Thyroid gland (tissue), 4 donors: Measurements from ENCODE around the gene IFITM10. TPM values are rescaled to one million over a fixed set of nuclear protein-coding genes. Genes with fewer than 3 reads are reported as not detected.

ENCODE experiments used
- DNase-seq, 2 donors: peaks; one replicate each; pipeline ENCODE4 v3.0.0-alpha.2; 2019
- H3K27ac ChIP-seq, 3 donors: fragments of 200-600 bp; sonication (generic); 1 replicate in 2 of 3; 2 replicates in 1 of 3; pipeline ENCODE4 v1.5.1; 2016 to 2019; ENCODE audit warnings: mild to moderate bottlenecking in 1 of 3, moderate library complexity in 1 of 3
- H3K27me3 ChIP-seq: fragments of 200-600 bp; sonication (generic); one replicate; pipeline ENCODE4 v1.5.1; 2019
- H3K36me3 ChIP-seq, 2 donors: fragments of 200-600 bp; sonication (generic); one replicate each; pipeline ENCODE4 v1.5.1; 2016 to 2019
- H3K4me1 ChIP-seq, 2 donors: fragments of 200-600 bp; sonication (generic); one replicate each; pipeline ENCODE4 v1.5.1; 2017 to 2019
- H3K4me3 ChIP-seq, 3 donors: fragments of 200-600 bp; sonication (generic); replicated peaks in 1 of 3; 1 replicate in 2 of 3; 2 replicates in 1 of 3; pipeline ENCODE4 v1.5.1; 2016; ENCODE audit warnings: mild to moderate bottlenecking in 1 of 3
- H3K9me3 ChIP-seq: fragments of 200-600 bp; sonication (generic); one replicate; pipeline ENCODE4 v1.5.1; 2017
- CTCF ChIP-seq, 6 experiments: fragments of 200-600 bp in 3 of 6; fragments of 450-650 bp in 3 of 6; sonication (generic) in 3 of 6; IDR thresholded peaks; one replicate each; pipeline ENCODE4 v1.5.1; 2016 to 2019; ENCODE audit warnings: antibody characterized with exemption in 6 of 6, mild to moderate bottlenecking in 2 of 6, inconsistent platforms in 1 of 6, moderate library complexity in 1 of 6
- POLR2A ChIP-seq, 2 donors: fragments of 450-650 bp; IDR thresholded peaks; one replicate each; pipeline ENCODE4 v1.6.1; 2017; ENCODE audit warnings: antibody characterized with exemption in 2 of 2, mild to moderate bottlenecking in 2 of 2, moderate library complexity in 1 of 2
- WGBS, 2 donors: methylation state at CpG; one replicate each; pipeline ENCODE4 v1.1.5; 2017; 5-methylcytosine and 5-hydroxymethylcytosine counted together
- intact Hi-C: fragments of 100-400 bp; cut with DNase I; formaldehyde crosslinking; loops from one replicate; pipeline ENCODE4 v1.15.1; 2023
- total RNA-seq, 4 donors: library from RNA; depleted of rRNA; stranded (reverse); fragments of >200 nt; gene quantifications; one replicate each; pipeline ENCODE4 v1.2.3, GENCODE V29; 2016

IFITM10 gene
- total RNA-seq, 4 donors from 2014 or later: 0.22 to 126 (median 1.5) TPM; not detected in 1

DNA sequence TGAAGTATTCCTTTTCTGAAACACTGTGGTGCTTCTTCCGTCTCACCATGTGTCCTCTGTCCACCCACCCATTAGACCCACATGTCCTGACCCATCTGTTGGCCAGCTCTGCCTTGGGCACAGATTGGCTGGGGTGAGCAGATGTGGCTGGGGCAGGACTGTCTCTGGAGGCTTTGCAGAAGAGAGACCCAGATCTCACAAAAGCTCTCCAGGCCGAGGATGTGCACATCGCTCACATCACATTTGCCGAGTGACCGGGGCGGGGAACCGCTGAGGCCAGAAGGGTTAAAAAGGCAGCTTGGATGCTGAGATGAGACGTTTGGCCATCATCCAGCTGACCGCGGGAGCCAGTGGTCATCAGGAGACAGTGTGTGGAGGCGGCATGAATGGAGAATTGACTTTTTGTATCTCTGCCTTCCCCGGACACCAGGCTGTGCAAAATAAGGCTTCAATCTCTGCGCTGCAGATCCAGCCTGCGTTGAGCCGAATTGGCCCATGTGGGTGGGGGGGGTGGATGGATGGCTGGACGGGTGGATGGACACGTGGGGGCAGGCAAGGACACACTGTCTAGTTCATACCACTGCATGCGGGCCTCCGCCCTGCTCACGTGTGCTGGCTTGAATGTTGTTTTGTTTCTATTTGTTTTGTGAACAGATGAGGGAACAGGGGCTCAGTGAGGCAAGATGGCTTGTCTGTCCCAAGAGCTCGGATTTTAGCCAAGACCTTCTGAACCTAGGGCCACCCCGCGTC is 6.1 kb downstream of the IFITM10 start:
- Histone ChIP-seq H3K4me3 (no peak overlapping the region), H3K36me3 (no peaks in the 10 kb centered on the region), H3K27ac (no peak overlapping the region), H3K9me3 (no peaks in the 10 kb centered on the region), H3K4me1 (peaks cover 0 to 4% of the 10 kb centered on the region in 2 donors), H3K27me3 (no peaks in the 10 kb centered on the region)
- intact Hi-C loops: no loop called here
- WGBS, 2 donors: 66 to 70% methylated on average over 23 of the region's 23 CpGs
- DNase-seq: no peak
- no peak for TF ChIP-seq POLR2A (IDR thresholded peaks at IDR 0.05)
- TF ChIP-seq CTCF (IDR thresholded peaks at IDR 0.05): no peak

DNA sequence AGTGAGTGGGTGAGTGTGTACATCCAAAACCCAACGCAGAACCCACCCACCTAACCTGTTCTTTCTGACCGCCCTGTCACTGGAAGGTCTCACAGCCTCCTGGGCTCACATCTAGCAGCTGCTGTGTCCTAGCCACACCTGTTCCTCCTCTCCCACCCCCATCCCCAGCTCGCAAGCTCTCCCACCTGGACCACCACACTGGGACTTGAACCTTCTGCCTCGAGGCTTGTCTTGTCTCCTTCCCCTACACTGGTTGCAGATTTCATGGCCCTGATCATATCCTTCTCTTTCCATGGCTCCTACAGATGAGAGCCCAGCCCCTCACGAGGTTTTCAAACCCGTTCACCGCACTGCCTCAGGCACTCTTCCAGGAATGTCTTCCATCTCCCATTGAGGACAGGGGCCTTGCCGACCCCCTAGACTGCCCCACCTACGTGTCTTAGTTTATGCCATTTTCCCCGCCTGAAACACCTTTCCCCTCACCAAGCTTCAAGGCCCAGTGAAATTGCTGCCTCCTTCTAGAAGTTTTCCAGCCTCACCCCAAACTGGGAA is 6.7 kb downstream of the IFITM10 start:
- Histone ChIP-seq H3K27ac (no peak overlapping the region), H3K9me3 (no peaks in the 10 kb centered on the region), H3K36me3 (no peaks in the 10 kb centered on the region), H3K4me3 (no peak overlapping the region), H3K27me3 (no peaks in the 10 kb centered on the region), H3K4me1 (no peaks in the 10 kb centered on the region)
- DNase-seq: no peak
- intact Hi-C loops: no loop called here
- WGBS, 2 donors: 82% methylated on average over 10 of the region's 10 CpGs
- no peak for TF ChIP-seq CTCF (IDR thresholded peaks at IDR 0.05)
- TF ChIP-seq POLR2A (IDR thresholded peaks at IDR 0.05): no peak

DNA sequence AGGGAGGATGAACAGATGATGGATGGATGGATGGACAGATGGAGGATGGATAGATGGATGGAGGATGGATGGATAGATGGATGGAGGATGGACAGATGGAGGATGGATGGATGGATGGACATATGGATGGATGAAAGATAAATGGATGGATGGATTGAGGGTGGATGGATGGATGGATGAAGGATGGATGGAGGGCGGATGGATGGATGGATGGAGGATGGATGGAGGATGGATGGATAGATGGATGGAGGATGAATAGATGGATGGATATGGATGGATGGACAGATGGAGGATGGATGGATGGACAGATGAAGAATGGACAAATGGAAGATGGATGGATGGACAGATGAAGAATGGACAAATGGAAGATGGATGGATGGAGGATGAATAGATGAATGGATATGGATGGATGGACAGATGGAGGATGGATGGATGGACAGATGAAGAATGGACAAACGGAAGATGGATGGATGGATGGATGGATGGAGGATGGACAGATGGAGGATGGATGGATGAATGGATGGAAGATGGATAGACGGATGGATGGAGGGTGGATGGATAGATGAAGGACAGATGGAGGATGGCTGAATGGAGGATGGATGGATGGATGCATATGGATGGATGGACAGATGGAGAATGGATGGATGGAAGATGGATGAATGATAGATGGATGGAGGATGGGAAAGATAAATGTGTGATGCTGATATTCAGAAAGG is 7.4 kb downstream of the IFITM10 start:
- Histone ChIP-seq H3K36me3 (no peaks in the 10 kb centered on the region), H3K9me3 (no peaks in the 10 kb centered on the region), H3K4me1 (no peaks in the 10 kb centered on the region), H3K27ac (no peak overlapping the region), H3K27me3 (no peaks in the 10 kb centered on the region), H3K4me3 (no peak overlapping the region)
- no peak for TF ChIP-seq POLR2A (IDR thresholded peaks at IDR 0.05)
- TF ChIP-seq CTCF (IDR thresholded peaks at IDR 0.05): no peak
- WGBS, 2 donors: 83 to 89% methylated on average over 3 of the region's 3 CpGs
- intact Hi-C loops: no loop called here
- no peak for DNase-seq

- no peak for DNase-seq
- TF ChIP-seq CTCF (IDR thresholded peaks at IDR 0.05) (no peak), POLR2A (IDR thresholded peaks at IDR 0.05) (no peak)
- Histone ChIP-seq H3K9me3 (no peaks in the 10 kb centered on the region), H3K27me3 (no peaks in the 10 kb centered on the region), H3K4me1 (no peaks in the 10 kb centered on the region), H3K27ac (no peak overlapping the region), H3K36me3 (no peaks in the 10 kb centered on the region), H3K4me3 (no peak overlapping the region)
- WGBS, 2 donors: 64 to 76% methylated on average over 4 of the region's 4 CpGs
- intact Hi-C loops: no loop called here
Observed at GRCh38 chr11:1742371-1742770, 8.0 kb downstream of the IFITM10 start.

- Histone ChIP-seq H3K27ac (no peak overlapping the region), H3K36me3 (no peaks in the 10 kb centered on the region), H3K27me3 (no peaks in the 10 kb centered on the region), H3K4me3 (no peak overlapping the region), H3K4me1 (no peaks in the 10 kb centered on the region), H3K9me3 (no peaks in the 10 kb centered on the region)
- no peak for TF ChIP-seq CTCF (IDR thresholded peaks at IDR 0.05)
- TF ChIP-seq POLR2A (IDR thresholded peaks at IDR 0.05): no peak
- DNase-seq: no peak
- intact Hi-C loops: no loop called here
- WGBS, 2 donors: 70 to 85% methylated on average over 4 of the region's 4 CpGs
Observed at GRCh38 chr11:1741741-1742140, 8.7 kb downstream of the IFITM10 start.
